Stimulated activated CD8-positive, alpha-beta memory T cell treated with anti-CD3 and anti-CD28 coated beads, Interleukin-12 subunit alpha, Interleukin-12 subunit beta, amount 100 ng/mL, for 24 hours (primary cell): ENCODE data around the gene SLAMF1.
"Not testable (repeated sequence)": the region's sequence is repeated elsewhere in the genome, so short reads cannot be mapped to it uniquely, and the experiment has no call there.

Experiments
- DNase-seq: peaks from one replicate; pipeline ENCODE4 v3.0.0-alpha.2; 2020; ENCODE audit errors: extremely low read depth

Gene SLAMF1

DNA sequence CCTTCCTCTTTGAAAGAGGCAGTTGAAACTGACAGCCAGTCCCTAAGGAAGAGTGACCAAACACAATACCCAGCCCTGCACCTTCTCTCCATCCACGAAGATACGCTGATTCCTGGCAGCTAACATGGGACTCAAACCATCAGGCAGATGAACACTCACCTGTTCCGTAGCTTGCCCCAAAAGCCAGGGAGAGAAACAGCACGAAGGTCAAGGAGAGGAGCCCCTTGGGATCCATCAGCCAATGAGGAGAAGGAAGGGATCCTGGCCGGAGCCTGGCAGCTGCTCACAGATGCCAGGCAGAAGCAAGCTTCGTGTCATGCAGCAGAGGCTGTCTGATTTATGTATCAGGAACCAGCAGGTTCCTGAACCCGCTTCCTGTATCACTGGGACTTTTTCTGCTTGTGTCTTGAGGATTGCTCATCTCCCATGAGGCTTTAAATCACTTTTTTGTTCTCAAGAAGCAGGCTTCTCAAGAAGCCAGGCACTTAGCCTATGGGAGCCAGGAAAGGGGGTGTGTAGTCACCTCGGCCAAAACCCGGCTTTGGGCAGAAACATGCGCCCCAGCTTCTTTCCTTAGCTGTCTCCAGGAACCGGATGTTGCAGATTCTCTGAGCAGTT is at the start of gene SLAMF1:
Gene SLAMF1, minus strand, starts transcription at position 334 of the 618 bp plus-strand sequence. Its CDS starts 99 bp downstream, at position 235.
- no peak for DNase-seq

- not testable (repeated sequence) for DNase-seq
Measured at GRCh38 chr1:160692390-160692789, 45.5 kb upstream of the SLAMF1 start.

- DNase-seq: no peak
Measured at GRCh38 chr1:160685266-160685665, 38.4 kb upstream of the SLAMF1 start.

DNA sequence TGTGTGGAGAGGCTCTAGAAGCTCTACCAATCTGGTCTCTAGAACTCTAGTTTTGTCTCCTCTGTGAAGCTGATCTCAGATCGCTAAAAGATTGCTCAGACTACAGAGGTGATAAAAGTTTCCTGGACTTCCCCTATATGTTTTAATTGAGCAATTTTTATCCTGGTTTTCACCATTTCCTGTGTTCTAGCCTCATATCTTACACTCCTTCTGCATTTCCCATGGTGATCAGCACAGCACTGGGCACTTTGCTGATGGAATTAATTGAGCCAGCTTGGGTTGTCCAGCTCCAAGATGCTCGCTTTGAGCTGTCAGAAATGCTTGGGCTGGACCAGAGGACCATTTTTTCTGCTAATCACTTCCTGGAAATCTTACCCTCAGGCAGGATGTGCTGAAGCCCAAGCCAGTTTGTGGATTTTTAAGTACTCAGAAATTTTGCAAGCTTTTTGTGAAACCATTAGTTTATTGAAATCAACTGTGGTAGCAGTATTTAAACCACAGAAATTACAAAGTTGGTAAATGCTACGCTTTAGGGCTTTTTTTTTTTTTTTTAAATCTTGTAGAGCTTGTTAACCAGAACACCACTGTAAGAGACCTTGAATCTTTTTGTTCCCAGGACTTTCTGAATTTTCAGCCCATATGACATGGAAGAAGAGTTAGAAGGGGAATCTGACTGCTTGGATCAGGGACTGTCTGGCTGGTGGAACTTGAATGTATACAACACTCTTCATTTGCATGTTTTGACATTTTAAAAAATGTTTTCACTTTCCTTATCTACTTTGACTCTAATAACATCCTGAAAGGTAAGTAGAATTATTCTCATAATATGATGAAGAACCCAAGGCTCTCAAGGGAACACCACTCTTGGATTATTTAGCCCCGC is 36.4 kb upstream of the SLAMF1 start:
- no peak for DNase-seq

- no peak for DNase-seq
Measured at GRCh38 chr1:160681891-160682140, 35.0 kb upstream of the SLAMF1 start.

DNA sequence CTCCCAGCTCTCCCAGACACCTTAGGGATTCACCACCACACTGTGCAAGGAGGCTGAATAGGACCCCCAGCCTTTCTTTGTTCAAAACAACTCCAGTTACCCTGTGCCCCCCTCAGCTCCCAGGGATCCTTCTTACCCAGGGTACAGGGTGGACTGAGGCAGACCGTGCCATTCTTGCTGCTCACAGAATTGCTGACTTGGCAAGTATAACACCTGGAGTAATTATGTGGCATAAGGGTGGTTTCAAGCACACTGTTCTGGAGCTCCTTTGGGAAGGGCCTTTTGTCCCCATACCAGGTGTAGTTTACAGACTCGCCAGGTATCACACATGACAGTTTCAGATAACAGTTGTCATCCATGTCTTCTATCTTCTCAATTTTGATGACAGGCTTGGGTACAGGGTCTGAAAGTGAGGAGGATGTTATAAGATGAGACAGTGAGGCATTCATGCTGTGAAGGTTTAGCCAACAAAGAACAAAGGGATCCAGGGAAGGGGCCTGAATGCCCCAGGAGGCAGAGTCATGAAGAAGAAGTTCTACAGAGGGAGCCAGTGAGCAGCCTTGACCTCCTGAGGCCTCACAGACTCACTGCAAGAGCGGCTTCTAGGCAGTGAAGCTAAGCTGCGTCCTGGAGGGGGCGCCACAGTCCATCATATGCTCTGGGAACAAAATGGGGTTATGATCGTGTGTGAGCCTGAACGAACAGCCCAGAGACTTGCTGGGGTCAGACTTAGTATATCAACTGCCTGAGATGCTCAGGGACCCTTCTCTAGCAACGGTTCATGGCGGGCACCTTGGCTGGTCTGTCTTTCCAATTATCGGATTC is 34.4 kb upstream of the SLAMF1 start:
- peak; percentile 59 for DNase-seq

DNA sequence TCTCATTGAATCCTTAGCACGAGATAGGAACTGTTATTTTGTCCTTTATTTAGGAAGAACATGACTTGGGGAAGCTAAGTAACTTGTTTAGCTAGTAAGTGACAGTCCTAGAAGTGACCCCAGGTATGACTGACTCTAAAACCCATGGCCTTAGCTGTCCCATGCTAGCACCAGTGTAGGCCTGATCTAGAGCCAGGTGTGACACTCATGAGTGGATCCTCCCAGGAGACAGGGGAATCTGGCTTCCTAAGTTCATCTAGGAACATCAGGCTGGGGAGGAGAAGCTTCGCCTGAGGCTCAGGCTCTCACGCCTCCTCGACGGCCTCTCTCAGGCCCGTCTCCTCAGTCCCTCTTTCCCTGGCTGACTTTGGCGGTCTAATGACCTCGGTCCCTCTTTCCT is 33.6 kb upstream of the SLAMF1 start:
- no peak for DNase-seq

GRCh38 chr1:160679893-160680292 is 33.0 kb upstream of the SLAMF1 start:
- DNase-seq: no peak

DNA sequence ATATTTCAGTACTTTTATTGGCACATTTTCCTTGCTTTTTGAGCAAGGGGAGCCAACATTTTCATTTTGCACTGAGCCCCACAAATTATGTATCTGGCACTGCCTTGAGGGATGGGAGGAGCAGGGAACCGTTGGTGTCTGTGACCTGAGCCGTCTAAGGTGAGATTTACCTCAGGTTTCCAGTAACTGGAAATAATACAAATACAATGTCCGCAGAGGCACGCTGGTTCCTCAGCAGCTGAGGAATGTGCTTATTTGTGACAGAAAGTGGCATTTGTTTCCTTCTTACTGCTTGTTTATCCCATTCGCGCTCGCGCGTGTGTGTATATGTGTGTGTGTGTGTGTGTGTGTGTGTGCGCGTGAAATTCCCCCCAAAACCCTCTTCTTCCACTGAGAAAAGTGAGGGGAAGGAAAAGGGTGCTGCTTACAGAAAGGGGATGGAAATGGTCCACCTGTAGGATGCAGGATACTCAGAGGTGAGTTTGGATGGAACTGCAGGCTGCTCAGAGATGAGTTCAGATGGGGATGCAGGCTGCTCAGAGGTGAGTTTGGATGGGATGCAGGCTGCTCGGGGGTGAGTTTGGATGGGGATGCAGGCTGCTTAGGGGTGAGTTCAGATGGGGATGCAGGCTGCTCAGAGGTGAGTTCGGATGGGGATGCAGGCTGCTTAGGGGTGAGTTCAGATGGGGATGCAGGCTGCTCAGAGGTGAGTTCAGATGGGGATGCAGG is 30.2 kb upstream of the SLAMF1 start:
- DNase-seq: no peak

- peak; percentile 27 for DNase-seq
Measured at GRCh38 chr1:160675641-160676410, 29.0 kb upstream of the SLAMF1 start.

GRCh38 chr1:160674415-160674814 is 27.6 kb upstream of the SLAMF1 start:
- no peak for DNase-seq

DNA sequence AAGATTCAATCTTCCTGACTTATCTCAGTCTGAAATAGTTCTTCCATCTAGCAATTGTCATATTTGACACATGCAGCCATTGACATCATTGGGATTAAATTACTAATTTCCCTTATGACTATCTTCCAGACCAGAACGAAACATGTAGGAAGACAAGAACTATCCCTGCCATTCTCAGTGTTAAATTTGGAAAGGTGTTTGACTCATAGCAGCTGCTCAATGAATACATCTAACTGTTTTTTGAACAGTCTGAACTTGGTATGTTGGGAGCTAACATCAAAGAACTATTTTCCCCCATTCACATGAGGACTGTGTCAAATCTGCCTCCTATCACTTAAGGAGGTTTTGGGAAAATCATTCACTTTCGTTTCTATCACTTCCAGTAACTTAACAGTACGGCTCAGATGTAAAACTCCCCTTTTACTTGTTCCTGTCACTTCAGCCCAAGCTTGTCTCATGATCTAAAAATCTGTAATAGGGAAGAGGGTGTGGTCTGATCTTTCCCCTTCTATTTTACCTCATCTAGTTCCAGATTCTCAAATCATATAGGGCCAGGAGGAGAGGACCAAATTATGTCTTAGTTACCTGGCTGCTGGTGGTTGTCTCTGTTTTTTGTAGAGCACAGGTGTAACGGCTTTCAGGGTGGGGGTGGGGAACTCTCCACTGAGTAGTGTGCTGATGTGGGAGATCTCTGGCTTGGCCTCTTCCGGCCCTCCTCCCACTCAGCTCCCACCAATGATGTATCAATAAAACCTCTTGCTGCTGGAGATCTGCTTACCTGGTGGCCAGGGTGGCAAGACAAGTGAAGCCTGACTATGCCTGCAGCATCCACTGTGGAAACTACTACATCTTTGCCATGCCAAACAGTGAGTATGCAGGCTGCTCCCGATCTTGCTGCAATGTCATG is 26.2 kb upstream of the SLAMF1 start:
- DNase-seq: no peak

DNA sequence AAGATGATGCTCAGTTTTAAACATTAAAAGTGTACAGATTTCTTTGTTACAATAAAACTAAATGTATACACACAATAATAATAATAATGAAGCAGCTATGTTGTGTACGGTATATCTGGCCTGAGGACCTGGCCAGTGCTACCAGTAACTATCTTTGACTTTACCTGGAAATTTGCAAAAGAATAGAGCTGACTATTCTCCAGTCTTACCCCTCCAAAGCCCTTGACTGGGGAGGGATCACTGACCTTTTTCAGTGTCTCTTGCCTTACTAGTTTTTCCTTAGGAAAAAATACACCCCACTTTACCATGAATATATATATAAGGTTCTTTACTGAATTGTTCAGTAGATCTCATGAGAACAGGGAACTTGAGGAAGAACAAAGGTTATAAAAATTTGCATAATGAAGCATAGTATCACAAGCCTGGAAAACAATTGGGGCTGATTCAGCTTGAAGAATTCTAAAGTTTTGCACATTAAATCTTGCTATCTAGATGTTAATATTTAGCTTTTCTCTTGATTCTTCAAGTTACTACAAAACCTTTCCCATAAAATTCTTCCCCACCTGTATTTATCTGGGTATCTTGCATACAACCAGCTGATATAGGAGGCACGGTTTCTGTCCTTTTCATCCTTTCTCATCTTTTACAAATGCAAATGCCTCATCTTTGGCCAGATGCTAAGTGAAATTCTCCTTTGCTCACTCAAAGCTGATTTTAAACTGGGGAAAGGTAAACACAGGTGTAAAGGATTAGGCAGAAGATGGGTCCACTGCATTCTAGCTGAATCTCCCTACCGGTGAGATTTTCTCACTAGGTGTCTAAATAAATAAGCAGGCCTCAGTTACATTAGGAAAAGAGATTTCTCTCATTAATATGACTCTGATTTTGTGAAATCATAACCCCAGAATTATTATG is 25.0 kb upstream of the SLAMF1 start:
- no peak for DNase-seq

DNA sequence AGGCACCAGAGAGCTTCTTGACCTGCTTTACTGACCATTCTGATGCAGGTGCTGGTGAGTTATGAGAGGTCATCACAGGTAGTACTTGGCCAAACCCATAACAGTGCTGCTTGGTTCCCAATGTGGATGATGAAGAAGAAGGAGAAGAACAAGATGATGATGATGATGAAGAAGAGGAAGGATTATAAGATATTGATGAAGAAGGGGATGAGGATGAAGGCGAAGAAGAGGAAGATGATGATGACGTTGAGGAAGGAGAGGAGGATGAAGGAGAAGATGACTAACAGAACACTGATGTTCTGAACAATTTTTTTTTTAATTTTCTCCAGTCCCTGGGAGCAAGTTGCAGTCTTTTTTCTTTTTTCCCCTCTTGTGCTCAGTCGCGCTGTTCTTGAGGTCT is 23.9 kb upstream of the SLAMF1 start:
- DNase-seq: no peak

- DNase-seq: no peak
Measured at GRCh38 chr1:160669802-160670201, 23.0 kb upstream of the SLAMF1 start.

DNA sequence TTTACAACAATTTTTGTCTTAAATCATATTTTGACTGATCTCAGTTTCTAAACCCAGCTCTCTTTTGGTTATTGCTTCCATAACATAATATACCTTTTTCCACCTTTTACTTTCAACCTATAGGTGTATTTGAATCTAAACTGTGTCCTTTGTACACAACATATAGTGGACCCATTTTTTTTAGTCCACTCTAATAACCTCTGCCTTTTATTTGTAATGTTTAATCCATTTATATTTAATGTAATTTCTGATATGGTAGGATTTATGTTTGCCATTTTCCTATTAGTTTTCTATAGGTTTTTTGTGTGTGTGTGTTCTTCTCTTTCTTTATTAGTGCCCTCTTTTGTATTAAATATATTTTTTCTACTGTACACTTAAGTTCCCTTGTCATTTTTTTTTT is 22.4 kb upstream of the SLAMF1 start:
- no peak for DNase-seq

DNA sequence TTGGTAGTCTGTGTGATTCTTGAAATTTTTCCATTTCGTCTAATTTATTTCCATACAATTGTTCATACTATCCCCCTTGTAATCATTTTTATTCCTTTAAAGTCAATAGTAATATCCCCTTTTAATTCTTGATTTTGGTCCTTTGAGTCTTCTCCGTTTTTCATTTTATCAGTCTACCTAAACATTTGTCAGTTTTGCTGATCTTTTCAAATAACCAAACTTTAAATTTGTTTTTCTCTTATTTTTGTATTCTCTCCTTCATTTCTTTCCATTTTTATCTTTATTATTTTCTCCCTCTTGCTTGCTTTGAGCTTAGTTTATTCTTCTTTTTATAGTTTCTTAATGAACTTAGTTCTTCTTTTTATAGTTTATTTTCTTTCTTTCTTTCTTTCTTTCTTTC is 21.1 kb upstream of the SLAMF1 start:
- DNase-seq: no peak

GRCh38 chr1:160666079-160666442 is 19.2 kb upstream of the SLAMF1 start:
- DNase-seq: no peak
